HepG2 (cell line): ENCODE results near the gene RAB5A. TPM values are rescaled to one million over a fixed set of nuclear protein-coding genes. Genes with fewer than 3 reads are reported as not detected.

Experiments used
- ATAC-seq: fragments of 200-7000 bp; cut with Tn5 transposase; 3 replicates; pipeline ENCODE4 v1.9.1; 2020; ENCODE audit warnings: mild to moderate bottlenecking, moderate library complexity
- BruUV-seq: library from RNA; stranded (reverse); fragments of 400-500 nt; replicated peaks from 2 replicates; lab custom pipeline; 2021; lab: Mats Ljungman, UMichigan
- CTCF ChIA-PET: fragments of 300-600 bp; formaldehyde crosslinking; extraction: SDS; loops from one replicate; lab custom pipeline; 2021; ENCODE audit warnings: low total read pairs, inconsistent platforms, low intra/inter-chr PET ratio; lab: Yijun Ruan, JAX
- POLR2A ChIA-PET: fragments of 350-600 bp; sonication (Branson Sonifier 250); formaldehyde crosslinking; loops from one replicate; lab custom pipeline; 2020; ENCODE audit warnings: antibody characterized with exemption, inconsistent platforms; lab: Yijun Ruan, JAX
- DNase-seq: peaks from one replicate; pipeline ENCODE4 v3.0.0-alpha.2; 2015; ENCODE audit warnings: low spot score
- FAIRE-seq: peaks from 3 replicates; lab custom pipeline; 2011; peaks lifted over from hg19 to GRCh38; lab: Jason Lieb, UNC
- H2AFZ ChIP-seq: one replicate; pipeline ENCODE4 v1.6.1; 2011; ENCODE audit warnings: low read length, inconsistent platforms
- H3K27ac ChIP-seq: fragments of 300-600 bp; 3 replicates; pipeline ENCODE4 v1.8.0; 2011; ENCODE audit warnings: mixed run types, mild to moderate bottlenecking, mixed read lengths, low read length, inconsistent platforms; ENCODE audit not compliant: insufficient read depth; ENCODE audit errors: extremely low read length
- H3K27me3 ChIP-seq, 2 experiments: fragments of 200-600 bp in 1 of 2; 2 replicates in 1 of 2; 3 replicates in 1 of 2; pipeline versions ENCODE4 v1.6.0 to v1.8.0; 2011; ENCODE audit warnings: low read length in 2 of 2, mild to moderate bottlenecking in 2 of 2, moderate library complexity in 2 of 2, inconsistent platforms in 1 of 2; ENCODE audit not compliant: insufficient read depth in 2 of 2, control insufficient read depth in 1 of 2
- H3K36me3 ChIP-seq, 2 experiments: fragments of 200-600 bp in 1 of 2; replicated peaks in 1 of 2; 2 replicates in 1 of 2; 3 replicates in 1 of 2; pipeline versions ENCODE4 v1.5.1 to v1.8.0; 2011; ENCODE audit warnings: low read length in 2 of 2, inconsistent platforms in 1 of 2; ENCODE audit not compliant: insufficient read depth in 2 of 2, control insufficient read depth in 1 of 2
- H3K4me1 ChIP-seq: 2 replicates; pipeline ENCODE4 v1.5.1; 2012; ENCODE audit warnings: low read length, inconsistent platforms; ENCODE audit not compliant: insufficient read depth
- H3K4me2 ChIP-seq: 2 replicates; pipeline ENCODE4 v1.6.0; 2011; ENCODE audit warnings: low read depth, low read length, inconsistent platforms
- H3K4me3 ChIP-seq, 3 experiments: fragments of 200-600 bp in 1 of 3; sonication (generic), shearing (Covaris generic) in 1 of 3; replicated peaks in 1 of 3; 2 replicates each; pipeline ENCODE4 v1.5.1; 2011 to 2016; ENCODE audit warnings: low read length in 3 of 3, inconsistent platforms in 2 of 3, low read depth in 2 of 3, mild to moderate bottlenecking in 2 of 3, control low read depth in 1 of 3, mixed read lengths in 1 of 3; ENCODE audit not compliant: insufficient read depth in 1 of 3
- H3K79me2 ChIP-seq: one replicate; pipeline ENCODE4 v1.6.1; 2011; ENCODE audit warnings: low read length, inconsistent platforms; ENCODE audit not compliant: insufficient read depth
- H3K9ac ChIP-seq: 2 replicates; pipeline ENCODE4 v1.6.0; 2011; ENCODE audit warnings: mild to moderate bottlenecking, low read depth, low read length, inconsistent platforms; ENCODE audit not compliant: insufficient read depth
- H3K9me3 ChIP-seq: 2 replicates; pipeline ENCODE4 v1.5.1; 2012; ENCODE audit warnings: mild to moderate bottlenecking, low read length
- H4K20me1 ChIP-seq: 2 replicates; pipeline ENCODE4 v1.6.0; 2011; ENCODE audit warnings: inconsistent platforms, mild to moderate bottlenecking, low read length, moderate library complexity; ENCODE audit not compliant: insufficient read depth
- CC2D1A ChIP-seq: sonication (generic); formaldehyde crosslinking; IDR thresholded peaks from 2 replicates; pipeline ENCODE4 v1.8.1; 2023; ENCODE audit warnings: mild to moderate bottlenecking, missing genetic modification reagents
- DR1 ChIP-seq: sonication (generic); formaldehyde crosslinking; IDR thresholded peaks from 2 replicates; pipeline ENCODE4 v1.8.0; 2021; ENCODE audit warnings: mild to moderate bottlenecking, missing genetic modification reagents, inconsistent platforms
- EP300 ChIP-seq, 3 experiments: sonication (generic) in 1 of 3; formaldehyde crosslinking in 1 of 3; IDR thresholded peaks; 2 replicates each; pipeline versions ENCODE4 v1.5.1 to v1.6.1; 2011 to 2020; ENCODE audit warnings: low read depth in 2 of 3, low read length in 2 of 3, borderline replicate concordance in 1 of 3, improper control_type of control experiment in 1 of 3, mild to moderate bottlenecking in 1 of 3, missing genetic modification reagents in 1 of 3, moderate library complexity in 1 of 3
- NKX3-1 ChIP-seq: sonication (generic); formaldehyde crosslinking; IDR thresholded peaks from 2 replicates; pipeline ENCODE4 v1.5.0; 2020; ENCODE audit warnings: missing genetic modification reagents
- SAFB2 ChIP-seq: sonication (generic); formaldehyde crosslinking; IDR thresholded peaks from 2 replicates; pipeline ENCODE4 v1.5.1; 2020; ENCODE audit warnings: missing genetic modification reagents, low read depth, mild to moderate bottlenecking, borderline replicate concordance
- ZNF619 ChIP-seq: sonication (generic); formaldehyde crosslinking; IDR thresholded peaks from 2 replicates; pipeline ENCODE4 v1.4.0; 2020; ENCODE audit warnings: mild to moderate bottlenecking, missing genetic modification reagents
- WGBS: methylation state at CpG from one replicate; pipeline ENCODE4 v1.1.6; 2017; ENCODE audit warnings: low lambda C conversion rate; 5-methylcytosine and 5-hydroxymethylcytosine counted together
- in situ Hi-C: cut with HindIII; loops from 2 replicates; pipeline ENCODE4 v1.10.0; 2017; ENCODE audit warnings: low pct_unique_long_range_greater_than_20kb; ENCODE audit not compliant: extremely low pct_ligation_motif_present
- intact Hi-C: fragments of 100-400 bp; cut with micrococcal nuclease; formaldehyde crosslinking; loops from one replicate; pipeline ENCODE4 v1.10.0; 2022; ENCODE audit not compliant: unreplicated experiment
- polyA plus RNA-seq, 8 experiments: library from polyadenylated mRNA; depleted of rRNA in 3 of 8; stranded (reverse) in 7 of 8; unstranded in 1 of 8; fragments of >200 nt; fragmentation: Illumina TruSeq in 4 of 8; extraction: Trizol in 4 of 8; gene quantifications; 2 replicates each; pipeline versions ENCODE4 v1.2.1 to v1.2.3, GENCODE V29; 2011 to 2016; ENCODE audit warnings: low read depth in 4 of 8, missing spikeins in 1 of 8, mixed read lengths in 1 of 8; ENCODE audit not compliant: insufficient read depth in 1 of 8
- total RNA-seq, 5 experiments: library from RNA; depleted of rRNA; stranded (reverse); fragments of >200 nt; fragmentation: Illumina TruSeq; extraction: Trizol; gene quantifications; 2 replicates each; pipeline ENCODE4 v1.2.3, GENCODE V29; 2016; ENCODE audit warnings: low read depth in 1 of 5
- TF ChIP-seq, protein P1 (sequence below): sonication (generic); formaldehyde crosslinking; IDR thresholded peaks from 2 replicates; pipeline ENCODE4 v1.5.0; 2020; ENCODE audit warnings: mild to moderate bottlenecking, missing genetic modification reagents, borderline replicate concordance
- TF ChIP-seq, protein P2 (sequence below): sonication (generic); formaldehyde crosslinking; IDR thresholded peaks from 2 replicates; pipeline ENCODE4 v1.4.0; 2020; ENCODE audit warnings: missing genetic modification reagents
- TF ChIP-seq, protein P3 (sequence below): sonication (generic); formaldehyde crosslinking; conservative IDR thresholded peaks from 2 replicates; pipeline ENCODE4 v1.8.1; 2023; ENCODE audit warnings: missing genetic modification reagents

RAB5A gene
- total and polyA plus RNA-seq, 2 of the 13 experiments (the other 11 are each of a cell fraction or from before 2014, with no cell fraction given), result 16.0 to 27.1 TPM

DNA sequence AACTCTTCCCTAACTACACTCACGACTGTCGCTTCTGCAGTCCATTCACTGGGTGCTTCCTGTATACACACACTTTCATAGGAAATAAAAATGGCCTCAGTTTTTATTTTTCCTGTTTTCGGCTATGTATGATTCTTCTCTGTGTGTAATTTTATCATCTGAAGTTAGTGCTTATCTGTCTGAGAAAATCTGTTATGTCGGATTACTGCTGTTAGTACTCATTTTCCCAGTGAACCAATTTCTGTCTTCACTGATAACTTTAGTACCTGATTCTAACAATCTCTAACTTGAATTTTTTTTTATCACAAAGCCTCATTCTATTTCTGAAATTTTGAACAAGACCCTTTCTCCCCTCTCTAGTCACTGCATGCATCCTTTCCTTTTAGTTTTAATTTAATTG lies 20.9 kb downstream of the RAB5A start:
- peaks cover 4 to 22% of the 10 kb centered on the region in 2 experiments; a peak in 3 of 5 replicates for H3K36me3 ChIP-seq
- no peak overlapping the region for H2AFZ ChIP-seq
- ChIA-PET POLR2A (no interaction called here), CTCF (no interaction called here)
- BruUV-seq, result no TSS peak
- peaks cover 12% of the 10 kb centered on the region for H4K20me1 ChIP-seq
- H3K4me3 ChIP-seq, result no peak overlapping the region
- intact Hi-C loops, result no loop called here
- 98% methylated on average over 4 of the region's 4 CpGs for WGBS
- no peak overlapping the region for H3K27ac ChIP-seq
- DNase-seq (no peak), FAIRE-seq (no peak), ATAC-seq (no peak)
- in situ Hi-C loops, result no loop called here
- H3K4me1 ChIP-seq, result no peaks in the 10 kb centered on the region
- H3K9ac ChIP-seq, result no peak overlapping the region
- no peaks in the 10 kb centered on the region for H3K9me3 ChIP-seq
- no peak overlapping the region for H3K4me2 ChIP-seq
- peaks cover 73% of the 10 kb centered on the region for H3K79me2 ChIP-seq
- no peaks in the 10 kb centered on the region for H3K27me3 ChIP-seq
- no peak for TF ChIP-seq CC2D1A (CRISPR knock-in tag)
- TF ChIP-seq ZNF619 (CRISPR knock-in tag), result no peak
- TF ChIP-seq, protein P1, sequence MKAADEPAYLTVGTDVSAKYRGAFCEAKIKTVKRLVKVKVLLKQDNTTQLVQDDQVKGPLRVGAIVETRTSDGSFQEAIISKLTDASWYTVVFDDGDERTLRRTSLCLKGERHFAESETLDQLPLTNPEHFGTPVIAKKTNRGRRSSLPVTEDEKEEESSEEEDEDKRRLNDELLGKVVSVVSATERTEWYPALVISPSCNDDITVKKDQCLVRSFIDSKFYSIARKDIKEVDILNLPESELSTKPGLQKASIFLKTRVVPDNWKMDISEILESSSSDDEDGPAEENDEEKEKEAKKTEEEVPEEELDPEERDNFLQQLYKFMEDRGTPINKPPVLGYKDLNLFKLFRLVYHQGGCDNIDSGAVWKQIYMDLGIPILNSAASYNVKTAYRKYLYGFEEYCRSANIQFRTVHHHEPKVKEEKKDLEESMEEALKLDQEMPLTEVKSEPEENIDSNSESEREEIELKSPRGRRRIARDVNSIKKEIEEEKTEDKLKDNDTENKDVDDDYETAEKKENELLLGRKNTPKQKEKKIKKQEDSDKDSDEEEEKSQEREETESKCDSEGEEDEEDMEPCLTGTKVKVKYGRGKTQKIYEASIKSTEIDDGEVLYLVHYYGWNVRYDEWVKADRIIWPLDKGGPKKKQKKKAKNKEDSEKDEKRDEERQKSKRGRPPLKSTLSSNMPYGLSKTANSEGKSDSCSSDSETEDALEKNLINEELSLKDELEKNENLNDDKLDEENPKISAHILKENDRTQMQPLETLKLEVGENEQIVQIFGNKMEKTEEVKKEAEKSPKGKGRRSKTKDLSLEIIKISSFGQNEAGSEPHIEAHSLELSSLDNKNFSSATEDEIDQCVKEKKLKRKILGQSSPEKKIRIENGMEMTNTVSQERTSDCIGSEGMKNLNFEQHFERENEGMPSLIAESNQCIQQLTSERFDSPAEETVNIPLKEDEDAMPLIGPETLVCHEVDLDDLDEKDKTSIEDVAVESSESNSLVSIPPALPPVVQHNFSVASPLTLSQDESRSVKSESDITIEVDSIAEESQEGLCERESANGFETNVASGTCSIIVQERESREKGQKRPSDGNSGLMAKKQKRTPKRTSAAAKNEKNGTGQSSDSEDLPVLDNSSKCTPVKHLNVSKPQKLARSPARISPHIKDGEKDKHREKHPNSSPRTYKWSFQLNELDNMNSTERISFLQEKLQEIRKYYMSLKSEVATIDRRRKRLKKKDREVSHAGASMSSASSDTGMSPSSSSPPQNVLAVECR, result no peak
- no peak for TF ChIP-seq NKX3-1
- TF ChIP-seq, protein P2, sequence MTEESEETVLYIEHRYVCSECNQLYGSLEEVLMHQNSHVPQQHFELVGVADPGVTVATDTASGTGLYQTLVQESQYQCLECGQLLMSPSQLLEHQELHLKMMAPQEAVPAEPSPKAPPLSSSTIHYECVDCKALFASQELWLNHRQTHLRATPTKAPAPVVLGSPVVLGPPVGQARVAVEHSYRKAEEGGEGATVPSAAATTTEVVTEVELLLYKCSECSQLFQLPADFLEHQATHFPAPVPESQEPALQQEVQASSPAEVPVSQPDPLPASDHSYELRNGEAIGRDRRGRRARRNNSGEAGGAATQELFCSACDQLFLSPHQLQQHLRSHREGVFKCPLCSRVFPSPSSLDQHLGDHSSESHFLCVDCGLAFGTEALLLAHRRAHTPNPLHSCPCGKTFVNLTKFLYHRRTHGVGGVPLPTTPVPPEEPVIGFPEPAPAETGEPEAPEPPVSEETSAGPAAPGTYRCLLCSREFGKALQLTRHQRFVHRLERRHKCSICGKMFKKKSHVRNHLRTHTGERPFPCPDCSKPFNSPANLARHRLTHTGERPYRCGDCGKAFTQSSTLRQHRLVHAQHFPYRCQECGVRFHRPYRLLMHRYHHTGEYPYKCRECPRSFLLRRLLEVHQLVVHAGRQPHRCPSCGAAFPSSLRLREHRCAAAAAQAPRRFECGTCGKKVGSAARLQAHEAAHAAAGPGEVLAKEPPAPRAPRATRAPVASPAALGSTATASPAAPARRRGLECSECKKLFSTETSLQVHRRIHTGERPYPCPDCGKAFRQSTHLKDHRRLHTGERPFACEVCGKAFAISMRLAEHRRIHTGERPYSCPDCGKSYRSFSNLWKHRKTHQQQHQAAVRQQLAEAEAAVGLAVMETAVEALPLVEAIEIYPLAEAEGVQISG (CRISPR knock-in tag), result no peak
- TF ChIP-seq, protein P3, sequence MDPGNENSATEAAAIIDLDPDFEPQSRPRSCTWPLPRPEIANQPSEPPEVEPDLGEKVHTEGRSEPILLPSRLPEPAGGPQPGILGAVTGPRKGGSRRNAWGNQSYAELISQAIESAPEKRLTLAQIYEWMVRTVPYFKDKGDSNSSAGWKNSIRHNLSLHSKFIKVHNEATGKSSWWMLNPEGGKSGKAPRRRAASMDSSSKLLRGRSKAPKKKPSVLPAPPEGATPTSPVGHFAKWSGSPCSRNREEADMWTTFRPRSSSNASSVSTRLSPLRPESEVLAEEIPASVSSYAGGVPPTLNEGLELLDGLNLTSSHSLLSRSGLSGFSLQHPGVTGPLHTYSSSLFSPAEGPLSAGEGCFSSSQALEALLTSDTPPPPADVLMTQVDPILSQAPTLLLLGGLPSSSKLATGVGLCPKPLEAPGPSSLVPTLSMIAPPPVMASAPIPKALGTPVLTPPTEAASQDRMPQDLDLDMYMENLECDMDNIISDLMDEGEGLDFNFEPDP (CRISPR knock-in tag), result no peak
- TF ChIP-seq EP300 (IDR thresholded peaks at IDR 0.05; ENCODE audit: low read depth in 2 of 2, low read length in 2 of 2), result no peak
- no peak for TF ChIP-seq EP300 (CRISPR knock-in tag; IDR thresholded peaks at IDR 0.05; ENCODE audit: borderline replicate concordance)
- TF ChIP-seq DR1, result no peak
- TF ChIP-seq SAFB2, result no peak
